K562 (cell line): ENCODE data around the gene PEX3. TPM values are rescaled to one million over a fixed set of nuclear protein-coding genes. Genes with fewer than 3 reads are reported as not detected.

Experiments
- ATAC-seq: fragments of 200-7000 bp; cut with Tn5 transposase; 3 replicates; pipeline ENCODE4 v1.9.1; 2020; ENCODE audit warnings: moderate library complexity
- BruUV-seq: library from RNA; stranded (reverse); fragments of 400-500 nt; replicated peaks from 2 replicates; lab custom pipeline; 2021; lab: Mats Ljungman, UMichigan
- CTCF ChIA-PET: fragments of 300-600 bp; formaldehyde crosslinking; extraction: SDS; loops from one replicate; lab custom pipeline; 2021; ENCODE audit warnings: low intra/inter-chr PET ratio; lab: Yijun Ruan, JAX
- POLR2A ChIA-PET: fragments of 300-600, 350-650 bp; sonication (Branson Sonifier 250); formaldehyde crosslinking; extraction: SDS; loops from one replicate; lab custom pipeline; 2021; ENCODE audit warnings: antibody characterized with exemption, inconsistent platforms; lab: Yijun Ruan, JAX
- DNase-seq, 4 experiments: peaks; one replicate each; pipeline versions ENCODE4 v3.0.0 to v3.0.0-alpha.2; 2011 to 2018; ENCODE audit warnings: low spot score in 3 of 4, mixed read lengths in 3 of 4; ENCODE audit errors: extremely low read depth in 1 of 4
- FAIRE-seq: peaks from 2 replicates; lab custom pipeline; 2011; peaks lifted over from hg19 to GRCh38; lab: Jason Lieb, UNC
- H2AFZ ChIP-seq: 2 replicates; pipeline ENCODE4 v1.6.0; 2011; ENCODE audit warnings: low read depth, low read length, control low read depth, inconsistent platforms
- H3K27ac ChIP-seq: fragments of 200-600 bp; 3 replicates; pipeline ENCODE4 v1.8.0; 2011; ENCODE audit warnings: low read depth, mild to moderate bottlenecking, control low read depth, inconsistent platforms, low read length, moderate library complexity, mixed read lengths; ENCODE audit errors: extremely low read depth
- H3K27me3 ChIP-seq, 2 experiments: fragments of 300-600 bp in 1 of 2; 2 replicates in 1 of 2; 3 replicates in 1 of 2; pipeline versions ENCODE4 v1.6.0 to v1.8.0; 2011; ENCODE audit warnings: inconsistent platforms in 2 of 2, low read length in 2 of 2, mild to moderate bottlenecking in 1 of 2, mixed read lengths in 1 of 2, moderate library complexity in 1 of 2; ENCODE audit not compliant: control insufficient read depth in 2 of 2, insufficient read depth in 2 of 2
- H3K36me3 ChIP-seq: fragments of 300-600 bp; 3 replicates; pipeline ENCODE4 v1.8.0; 2011; ENCODE audit warnings: mild to moderate bottlenecking, low read length, inconsistent platforms; ENCODE audit not compliant: control insufficient read depth, insufficient read depth
- H3K4me1 ChIP-seq, 2 experiments: fragments of 200-600 bp in 1 of 2; replicated peaks in 1 of 2; 2 replicates in 1 of 2; 3 replicates in 1 of 2; pipeline versions ENCODE4 v1.5.1 to v1.8.0; 2011; ENCODE audit warnings: inconsistent platforms in 2 of 2, low read length in 2 of 2, mild to moderate bottlenecking in 1 of 2, mixed read lengths in 1 of 2, moderate library complexity in 1 of 2; ENCODE audit not compliant: control insufficient read depth in 2 of 2, insufficient read depth in 2 of 2
- H3K4me2 ChIP-seq: 2 replicates; pipeline ENCODE4 v1.6.1; 2011; ENCODE audit warnings: low read length, control low read depth, inconsistent platforms, mixed read lengths; ENCODE audit not compliant: insufficient read depth
- H3K4me3 ChIP-seq: fragments of 200-600 bp; sonication (generic), shearing (Covaris generic); 2 replicates; pipeline ENCODE4 v1.5.1; 2016; ENCODE audit warnings: control low read depth, inconsistent platforms
- H3K79me2 ChIP-seq: fragments of 200-600 bp; 3 replicates; pipeline ENCODE4 v1.8.0; 2011; ENCODE audit warnings: low read length, inconsistent platforms; ENCODE audit not compliant: control insufficient read depth, insufficient read depth
- H3K9ac ChIP-seq, 2 experiments: 2 replicates each; pipeline versions ENCODE4 v1.6.0 to v1.6.1; 2011; ENCODE audit warnings: low read depth in 2 of 2, low read length in 2 of 2, control low read depth in 1 of 2, inconsistent platforms in 1 of 2, mild to moderate bottlenecking in 1 of 2, mixed read lengths in 1 of 2; ENCODE audit not compliant: insufficient read depth in 1 of 2
- H3K9me1 ChIP-seq: one replicate; pipeline ENCODE4 v1.6.0; 2011; ENCODE audit warnings: inconsistent platforms, mild to moderate bottlenecking, low read length, moderate library complexity; ENCODE audit not compliant: control insufficient read depth, insufficient read depth
- H3K9me3 ChIP-seq: replicated peaks from 2 replicates; pipeline ENCODE4 v1.5.1; 2011; ENCODE audit warnings: low read depth, low read length, inconsistent platforms; ENCODE audit not compliant: control insufficient read depth, insufficient read depth
- H4K20me1 ChIP-seq: replicated peaks from 2 replicates; pipeline ENCODE4 v1.6.1; 2011; ENCODE audit warnings: low read length, inconsistent platforms, mixed read lengths; ENCODE audit not compliant: control insufficient read depth, insufficient read depth
- ELF4 ChIP-seq: fragments of 450-650 bp; formaldehyde crosslinking; IDR thresholded peaks from 2 replicates; pipeline ENCODE4 v1.4.0; 2022; ENCODE audit warnings: missing genetic modification characterization
- ETS2 ChIP-seq: IDR thresholded peaks from 2 replicates; pipeline ENCODE4 v1.6.1; 2016; ENCODE audit warnings: borderline replicate concordance, missing genetic modification characterization, mild to moderate bottlenecking, moderate library complexity, missing compliant biosample characterization; ENCODE audit not compliant: poor library complexity, severe bottlenecking
- FOXK2 ChIP-seq, 2 experiments: fragments of 450-650 bp; IDR thresholded peaks in 1 of 2; conservative IDR thresholded peaks in 1 of 2; 2 replicates each; pipeline ENCODE4 v1.6.1; 2016; ENCODE audit warnings: low read depth in 2 of 2, mild to moderate bottlenecking in 1 of 2
- FOXP4 ChIP-seq: sonication (generic); formaldehyde crosslinking; IDR thresholded peaks from 2 replicates; pipeline ENCODE4 v1.8.0; 2022; ENCODE audit warnings: mild to moderate bottlenecking, missing genetic modification reagents, borderline replicate concordance
- HNRNPUL1 ChIP-seq: fragments of 200-400 bp; formaldehyde crosslinking; IDR thresholded peaks from 2 replicates; pipeline ENCODE4 v1.6.1; 2017; ENCODE audit warnings: low read length
- ILF3 ChIP-seq: fragments of 450-650 bp; IDR thresholded peaks from 2 replicates; pipeline ENCODE4 v1.6.1; 2018; ENCODE audit warnings: antibody characterized with exemption, mild to moderate bottlenecking, moderate library complexity, borderline replicate concordance
- STAG1 ChIP-seq: sonication (generic); formaldehyde crosslinking; IDR thresholded peaks from 2 replicates; pipeline ENCODE4 v1.5.0; 2020; ENCODE audit warnings: missing genetic modification reagents, borderline replicate concordance
- ZNF318 ChIP-seq, 2 experiments: fragments of 450-650 bp; IDR thresholded peaks; 2 replicates each; pipeline ENCODE4 v1.6.1; 2016; ENCODE audit warnings: mild to moderate bottlenecking in 2 of 2, borderline replicate concordance in 1 of 2, low read depth in 1 of 2, moderate library complexity in 1 of 2
- ZNF717 ChIP-seq: fragments of 250-450 bp; sonication (Bioruptor Pico); IDR thresholded peaks from 2 replicates; pipeline ENCODE4 v1.5.0; 2021
- whole genome bisulfite sequencing: fragments of 100-300 bp; shearing (Covaris generic); methylation state at CpG from one replicate; pipeline ENCODE4 v1.1.6; 2016; ENCODE audit warnings: low coverage, mixed read lengths; ENCODE audit not compliant: insufficient coverage; ENCODE audit errors: missing lambda C conversion rate; 5-methylcytosine and 5-hydroxymethylcytosine counted together
- in situ Hi-C: fragments of 300-500 bp; cut with MboI; formaldehyde crosslinking; loops from 4 replicates; pipeline ENCODE4 v1.15.0; 2018; ENCODE audit warnings: inconsistent platforms, mixed read lengths
- intact Hi-C: fragments of 100-400 bp; cut with micrococcal nuclease; formaldehyde crosslinking; loops from 2 replicates; pipeline ENCODE4 v1.14.2; 2022
- polyA plus RNA-seq, 8 experiments: library from polyadenylated mRNA; depleted of rRNA in 4 of 8; stranded (reverse) in 5 of 8; unstranded in 3 of 8; fragments of >200 nt; fragmentation: Nextera tagmentation in 2 of 8; fragmentation: Illumina TruSeq in 1 of 8; extraction: Ambion mirVana in 2 of 8; extraction: Trizol in 1 of 8; gene quantifications; 2 replicates each; pipeline versions ENCODE4 v1.2.1 to v1.2.3, GENCODE V29; 2011 to 2014; ENCODE audit warnings: inconsistent platforms in 1 of 8, missing spikeins in 1 of 8
- total RNA-seq, 7 experiments: library from RNA; depleted of rRNA in 6 of 7; stranded (reverse); fragments of >200 nt in 6 of 7; fragmentation: Illumina TruSeq in 2 of 7; extraction: Trizol in 2 of 7; gene quantifications; 2 replicates each; pipeline versions ENCODE4 v1.2.1 to v1.2.3, GENCODE V29; 2011 to 2021; ENCODE audit warnings: low replicate concordance in 1 of 7

Gene PEX3
- total and polyA plus RNA-seq, 9 of the 15 experiments (the other 6 are each of a cell fraction or from before 2014, with no cell fraction given), result 17.3 to 69.6 (median 32.7) TPM

- Histone ChIP-seq H3K79me2 (peaks cover 2% of the 10 kb centered on the region; the same call in 2 of the 3 replicates), H2AFZ (peak overlapping the region; percentile 49; the same call in 1 of the 2 replicates), H3K9me3 (no peaks in the 10 kb centered on the region), H3K4me1 (peaks cover 5 to 8% of the 10 kb centered on the region in 2 experiments; a peak in 4 of 5 replicates), H3K27ac (no peak overlapping the region), H3K9me1 (no peaks in the 10 kb centered on the region), H3K36me3 (no peaks in the 10 kb centered on the region), H3K4me3 (no peak overlapping the region), H3K27me3 (no peaks in the 10 kb centered on the region), H3K4me2 (no peak overlapping the region), H4K20me1 (no peaks in the 10 kb centered on the region), H3K9ac (no peak overlapping the region)
- 5% methylated on average over 2 of the region's 2 CpGs for WGBS
- intact Hi-C loops (no loop called here), in situ Hi-C loops (no loop called here)
- CTCF ChIA-PET, result no interaction called here
- DNase-seq (peak in 2 of 4 experiments; percentile 27 to 49), ATAC-seq (no peak), FAIRE-seq (peak; percentile 19)
- no TSS peak for BruUV-seq
- POLR2A ChIA-PET, result no interaction called here
- TF ChIP-seq STAG1 (CRISPR knock-in tag) (no peak), ILF3 (no peak), ETS2 (no peak), FOXP4 (CRISPR knock-in tag) (no peak), ZNF717 (CRISPR knock-in tag) (no peak), HNRNPUL1 (no peak), FOXK2 (conservative IDR thresholded peaks at IDR 0.05 in 1 of 2, IDR thresholded peaks at IDR 0.05 in 1 of 2; ENCODE audit: low read depth in 2 of 2) (peak; percentile 15 to 22; a peak in 1 of 4 replicates), ZNF318 (IDR thresholded peaks at IDR 0.05; ENCODE audit: borderline replicate concordance in 1 of 2, low read depth in 1 of 2) (no peak), ELF4 (CRISPR knock-in tag) (peak; percentile 64; the same call in 1 of the 2 replicates)
Measured at GRCh38 chr6:143516690-143517446, 66.3 kb downstream of the PEX3 start.
